Stimulated activated CD4-positive, alpha-beta T cell treated with anti-CD3 and anti-CD28 coated beads, Interleukin-4, amount 100 ng/mL, for 4 hours (primary cell): ENCODE results near the gene RNF187.
A peak's percentile ranks its signal among the peaks of the same experiment; 100 is the strongest.
"Not testable (repeated sequence)": the region's sequence is repeated elsewhere in the genome, so short reads cannot be mapped to it uniquely, and the experiment has no call there.

Source experiments
- DNase-seq, 2 experiments: peaks; one replicate each; pipeline ENCODE4 v3.0.0-alpha.2; 2020

RNF187 gene

GRCh38 chr1:228488818-228489674 lies 1.9 kb downstream of the RNF187 start:
- no peak for DNase-seq

- no peak for DNase-seq
These were observed 3.2 kb downstream of the RNF187 start for GRCh38 chr1:228490120-228491078.

GRCh38 chr1:228493141-228494043 lies 6.2 kb downstream of the RNF187 start:
- no peak for DNase-seq

- DNase-seq = no peak
These were observed 6.8 kb downstream of the RNF187 start for GRCh38 chr1:228494044-228494353.

GRCh38 chr1:228494391-228494790 lies 7.2 kb downstream of the RNF187 start:
- no peak for DNase-seq

- no peak for DNase-seq
These were observed 8.0 kb downstream of the RNF187 start for GRCh38 chr1:228494970-228495853.

GRCh38 chr1:228496084-228496483 lies 8.9 kb downstream of the RNF187 start:
- no peak for DNase-seq

- DNase-seq = no peak
These were observed 9.3 kb downstream of the RNF187 start for GRCh38 chr1:228496494-228496893.

- no peak for DNase-seq
These were observed 10.0 kb downstream of the RNF187 start for GRCh38 chr1:228497206-228497605.

- DNase-seq = no peak
These were observed 10.6 kb downstream of the RNF187 start for GRCh38 chr1:228497817-228498216.

GRCh38 chr1:228500143-228500734 lies 13.1 kb downstream of the RNF187 start:
- no peak for DNase-seq

GRCh38 chr1:228500901-228501871 lies 14.0 kb downstream of the RNF187 start:
- DNase-seq = peak; percentile 81 to 85

- DNase-seq = no peak
These were observed 15.3 kb downstream of the RNF187 start for GRCh38 chr1:228502522-228502921.

- DNase-seq = not testable (repeated sequence)
These were observed 18.8 kb downstream of the RNF187 start for GRCh38 chr1:228505944-228506343.

GRCh38 chr1:228507961-228508652 lies 20.9 kb downstream of the RNF187 start:
- no peak for DNase-seq

GRCh38 chr1:228508840-228509415 lies 21.7 kb downstream of the RNF187 start:
- no peak for DNase-seq

- DNase-seq = no peak
These were observed 23.1 kb downstream of the RNF187 start for GRCh38 chr1:228510101-228510802.

GRCh38 chr1:228510803-228511413 lies 23.7 kb downstream of the RNF187 start:
- DNase-seq = no peak
